Measurements from ENCODE around the gene CLMN. TPM values are rescaled to one million over a fixed set of nuclear protein-coding genes. Genes with fewer than 3 reads are reported as not detected.
A peak's percentile ranks its signal among the peaks of the same experiment; 100 is the strongest.

Gene CLMN
- total and polyA plus RNA-seq, 2 experiments from 2014 or later, result 3.2 to 5.7 TPM

DNA sequence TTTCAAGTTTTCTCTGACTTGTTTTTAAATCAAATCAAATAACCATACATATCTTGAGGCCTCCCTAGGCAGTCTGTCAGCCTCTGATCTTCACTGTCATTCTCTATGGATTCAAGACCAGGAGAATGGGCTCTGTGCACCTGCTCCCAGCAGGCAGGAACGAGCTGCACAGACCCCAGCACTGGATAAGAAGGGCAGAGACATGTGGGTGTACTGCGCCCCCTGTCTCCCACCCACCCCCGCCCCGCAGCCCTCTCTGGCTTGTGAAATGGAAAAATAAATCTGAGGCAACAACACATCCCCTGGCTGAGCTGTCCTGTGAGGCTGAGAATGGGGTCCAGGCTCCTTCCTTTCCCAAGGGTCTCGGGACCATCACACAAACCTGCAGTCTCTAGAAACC, 26.3 kb downstream of the CLMN start:
- Histone ChIP-seq H4K20me1 (replicated peaks; ENCODE audit: insufficient read depth) (no peaks in the 10 kb centered on the region), H3K4me3 (no peak overlapping the region), H3K4me2 (no peak overlapping the region), H3K36me3 (ENCODE audit: insufficient read depth) (no peaks in the 10 kb centered on the region), H2AFZ (no peak overlapping the region), H3K9me2 (ENCODE audit: insufficient read depth) (no peaks in the 10 kb centered on the region), H3F3A (replicated peaks; ENCODE audit: low read depth) (no peaks in the 10 kb centered on the region), H3K27me3 (ENCODE audit: insufficient read depth) (no peaks in the 10 kb centered on the region), H3K4me1 (ENCODE audit: insufficient read depth) (peaks cover 9% of the 10 kb centered on the region), H3K79me2 (replicated peaks; ENCODE audit: insufficient read depth) (no peaks in the 10 kb centered on the region), H3K27ac (ENCODE audit: low read depth) (no peak overlapping the region)
- TF ChIP-seq, protein P1, sequence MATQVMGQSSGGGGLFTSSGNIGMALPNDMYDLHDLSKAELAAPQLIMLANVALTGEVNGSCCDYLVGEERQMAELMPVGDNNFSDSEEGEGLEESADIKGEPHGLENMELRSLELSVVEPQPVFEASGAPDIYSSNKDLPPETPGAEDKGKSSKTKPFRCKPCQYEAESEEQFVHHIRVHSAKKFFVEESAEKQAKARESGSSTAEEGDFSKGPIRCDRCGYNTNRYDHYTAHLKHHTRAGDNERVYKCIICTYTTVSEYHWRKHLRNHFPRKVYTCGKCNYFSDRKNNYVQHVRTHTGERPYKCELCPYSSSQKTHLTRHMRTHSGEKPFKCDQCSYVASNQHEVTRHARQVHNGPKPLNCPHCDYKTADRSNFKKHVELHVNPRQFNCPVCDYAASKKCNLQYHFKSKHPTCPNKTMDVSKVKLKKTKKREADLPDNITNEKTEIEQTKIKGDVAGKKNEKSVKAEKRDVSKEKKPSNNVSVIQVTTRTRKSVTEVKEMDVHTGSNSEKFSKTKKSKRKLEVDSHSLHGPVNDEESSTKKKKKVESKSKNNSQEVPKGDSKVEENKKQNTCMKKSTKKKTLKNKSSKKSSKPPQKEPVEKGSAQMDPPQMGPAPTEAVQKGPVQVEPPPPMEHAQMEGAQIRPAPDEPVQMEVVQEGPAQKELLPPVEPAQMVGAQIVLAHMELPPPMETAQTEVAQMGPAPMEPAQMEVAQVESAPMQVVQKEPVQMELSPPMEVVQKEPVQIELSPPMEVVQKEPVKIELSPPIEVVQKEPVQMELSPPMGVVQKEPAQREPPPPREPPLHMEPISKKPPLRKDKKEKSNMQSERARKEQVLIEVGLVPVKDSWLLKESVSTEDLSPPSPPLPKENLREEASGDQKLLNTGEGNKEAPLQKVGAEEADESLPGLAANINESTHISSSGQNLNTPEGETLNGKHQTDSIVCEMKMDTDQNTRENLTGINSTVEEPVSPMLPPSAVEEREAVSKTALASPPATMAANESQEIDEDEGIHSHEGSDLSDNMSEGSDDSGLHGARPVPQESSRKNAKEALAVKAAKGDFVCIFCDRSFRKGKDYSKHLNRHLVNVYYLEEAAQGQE (IDR thresholded peaks at IDR 0.05; ENCODE audit: unreplicated experiment), result no peak
- peak in 1 of 2 experiments; percentile 45; a peak in 2 of 4 replicates for TF ChIP-seq CTCF (conservative IDR thresholded peaks at IDR 0.05; ENCODE audit: low read depth in 2 of 2)
- DNase-seq (ENCODE audit: low spot score) (no peak), ATAC-seq (peak; percentile 15; the same call in 2 of the 3 replicates)
- Mint-ChIP-seq H3K36me3 (ENCODE audit: low read depth) (peaks cover 5% of the 10 kb centered on the region; the same call in 2 of the 3 replicates), H3K27ac (no peak overlapping the region), H3K4me1 (peaks cover 37% of the 10 kb centered on the region), H3K27me3 (ENCODE audit: insufficient read depth, low read depth, poor library complexity) (peaks cover 9% of the 10 kb centered on the region), H3K9me3 (peaks cover 8% of the 10 kb centered on the region; the same call in 2 of the 3 replicates), H3K4me3 (no peak overlapping the region)

DNA sequence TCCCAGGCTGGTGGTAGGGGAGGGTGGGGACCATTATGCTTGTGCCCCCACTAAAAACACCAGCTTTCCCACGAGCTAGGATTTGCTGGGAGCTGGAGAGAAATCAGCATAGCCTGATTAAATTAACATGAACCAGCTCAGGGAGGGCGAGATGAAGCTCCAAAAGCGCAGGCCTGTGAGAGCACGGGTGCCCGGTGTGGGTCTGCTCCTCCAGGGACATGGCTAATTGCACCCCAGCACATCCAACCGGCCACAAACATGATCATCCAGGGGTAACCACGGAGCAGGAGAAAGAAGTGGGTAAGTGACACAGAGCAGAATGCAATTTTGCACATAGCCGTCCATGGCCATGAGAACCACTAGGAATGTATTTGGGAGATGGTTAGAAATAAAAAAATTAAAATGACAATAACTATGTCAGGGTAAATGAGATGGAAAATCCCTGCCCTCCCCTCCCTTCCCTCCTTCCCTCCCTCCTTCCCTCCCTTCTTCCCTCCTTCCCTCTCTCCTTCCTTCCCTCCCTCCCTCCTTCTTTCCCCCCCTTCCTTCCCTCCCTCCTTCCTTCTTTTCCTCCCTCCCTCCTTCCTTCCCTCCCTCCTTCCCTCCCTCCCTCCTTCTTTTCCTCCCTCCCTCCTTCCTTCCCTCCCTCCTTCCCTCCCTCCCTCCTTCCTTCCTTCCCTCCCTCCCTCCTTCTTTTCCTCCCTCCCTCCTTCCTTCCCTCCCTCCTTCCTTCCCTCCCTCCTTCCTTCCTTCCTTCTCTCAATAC, 26.9 kb downstream of the CLMN start:
- DNase-seq (ENCODE audit: low spot score), result no peak
- Histone ChIP-seq H3K27ac (ENCODE audit: low read depth) (no peak overlapping the region), H4K20me1 (replicated peaks; ENCODE audit: insufficient read depth) (no peaks in the 10 kb centered on the region), H3K4me1 (ENCODE audit: insufficient read depth) (peaks cover 9% of the 10 kb centered on the region), H2AFZ (no peak overlapping the region), H3K27me3 (ENCODE audit: insufficient read depth) (no peaks in the 10 kb centered on the region), H3K4me2 (no peak overlapping the region), H3K9me2 (ENCODE audit: insufficient read depth) (no peaks in the 10 kb centered on the region), H3K79me2 (replicated peaks; ENCODE audit: insufficient read depth) (no peaks in the 10 kb centered on the region), H3K4me3 (no peak overlapping the region), H3F3A (replicated peaks; ENCODE audit: low read depth) (no peaks in the 10 kb centered on the region), H3K36me3 (ENCODE audit: insufficient read depth) (no peaks in the 10 kb centered on the region)
- Mint-ChIP-seq H3K4me3 (no peak overlapping the region), H3K36me3 (ENCODE audit: low read depth) (peaks cover 5% of the 10 kb centered on the region; the same call in 2 of the 3 replicates), H3K4me1 (peaks cover 37% of the 10 kb centered on the region), H3K9me3 (peaks cover 8% of the 10 kb centered on the region; the same call in 2 of the 3 replicates), H3K27ac (no peak overlapping the region), H3K27me3 (ENCODE audit: insufficient read depth, low read depth, poor library complexity) (peaks cover 9% of the 10 kb centered on the region)
- ATAC-seq, result no peak
- no peak for TF ChIP-seq POLR2AphosphoS5 (IDR thresholded peaks at IDR 0.05; ENCODE audit: low read depth)
- no peak for TF ChIP-seq ZNF114 (CRISPR knock-in tag; IDR thresholded peaks at IDR 0.05)
- TF ChIP-seq ETS1 (IDR thresholded peaks at IDR 0.05), result no peak
- TF ChIP-seq EZH2 (IDR thresholded peaks at IDR 0.05; ENCODE audit: low read depth, unreplicated experiment), result no peak
- no peak for TF ChIP-seq STAT1 (IDR thresholded peaks at IDR 0.05; ENCODE audit: unreplicated experiment)
- no peak for TF ChIP-seq NANOG (IDR thresholded peaks at IDR 0.05; ENCODE audit: borderline replicate concordance)
